GM10248 (cell line): ENCODE results near the gene PPOX.

Experiments used
- CTCF ChIA-PET: fragments of 300-600 bp; sonication (Branson Sonifier 250); formaldehyde crosslinking; extraction: SDS; loops from one replicate; lab custom pipeline; 2021; ENCODE audit warnings: antibody characterized with exemption; lab: Yijun Ruan, JAX
- POLR2A ChIA-PET: fragments of 350-650 bp; sonication (Branson Sonifier 250); formaldehyde crosslinking; extraction: SDS; loops from one replicate; lab custom pipeline; 2020; ENCODE audit warnings: antibody characterized with exemption; lab: Yijun Ruan, JAX
- DNase-seq: peaks from one replicate; pipeline ENCODE4 v3.0.0; 2012; ENCODE audit errors: extremely low spot score
- TF ChIP-seq, protein P1 (sequence below): IDR thresholded peaks from 2 replicates; pipeline ENCODE4 v1.5.1; 2012; ENCODE audit warnings: mild to moderate bottlenecking, low read depth; ENCODE audit errors: extremely low read depth, missing control alignments, control extremely low read depth

The PPOX gene

GRCh38 chr1:161218301-161219077, 52.3 kb downstream of the PPOX start:
- POLR2A ChIA-PET = no interaction called here
- CTCF ChIA-PET = interaction anchor here (0.7 to 14.0 kb wide), 10 partner anchors 5 to 163 kb away, joined by 3 to 248 read pairs (median 9); partner anchors contain the start of genes APOA2, CFAP126, FCER1G and NDUFS2
- TF ChIP-seq, protein P1, sequence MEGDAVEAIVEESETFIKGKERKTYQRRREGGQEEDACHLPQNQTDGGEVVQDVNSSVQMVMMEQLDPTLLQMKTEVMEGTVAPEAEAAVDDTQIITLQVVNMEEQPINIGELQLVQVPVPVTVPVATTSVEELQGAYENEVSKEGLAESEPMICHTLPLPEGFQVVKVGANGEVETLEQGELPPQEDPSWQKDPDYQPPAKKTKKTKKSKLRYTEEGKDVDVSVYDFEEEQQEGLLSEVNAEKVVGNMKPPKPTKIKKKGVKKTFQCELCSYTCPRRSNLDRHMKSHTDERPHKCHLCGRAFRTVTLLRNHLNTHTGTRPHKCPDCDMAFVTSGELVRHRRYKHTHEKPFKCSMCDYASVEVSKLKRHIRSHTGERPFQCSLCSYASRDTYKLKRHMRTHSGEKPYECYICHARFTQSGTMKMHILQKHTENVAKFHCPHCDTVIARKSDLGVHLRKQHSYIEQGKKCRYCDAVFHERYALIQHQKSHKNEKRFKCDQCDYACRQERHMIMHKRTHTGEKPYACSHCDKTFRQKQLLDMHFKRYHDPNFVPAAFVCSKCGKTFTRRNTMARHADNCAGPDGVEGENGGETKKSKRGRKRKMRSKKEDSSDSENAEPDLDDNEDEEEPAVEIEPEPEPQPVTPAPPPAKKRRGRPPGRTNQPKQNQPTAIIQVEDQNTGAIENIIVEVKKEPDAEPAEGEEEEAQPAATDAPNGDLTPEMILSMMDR = no peak
- DNase-seq = no peak

- DNase-seq = no peak
- ChIA-PET CTCF (interaction anchor here (0.7 to 14.0 kb wide), 12 partner anchors 5 to 162 kb away, joined by 3 to 248 read pairs (median 6); partner anchors contain the start of genes APOA2, CFAP126, FCER1G and NDUFS2), POLR2A (no interaction called here)
- TF ChIP-seq, protein P1 = no peak
These were observed 53.1 kb downstream of the PPOX start for GRCh38 chr1:161219078-161219892.

- POLR2A ChIA-PET = no interaction called here
- no peak for DNase-seq
- TF ChIP-seq, protein P1 = no peak
- CTCF ChIA-PET = interaction anchor here (0.8 to 14.0 kb wide), 15 partner anchors 5 to 162 kb away, joined by 3 to 248 read pairs (median 5); partner anchors contain the start of genes APOA2, FCER1G, NDUFS2 and TOMM40L
These were observed 53.8 kb downstream of the PPOX start for GRCh38 chr1:161220002-161220401.
